GM18526 (cell line): Measurements from ENCODE around the gene SYTL3.
A peak's percentile ranks its signal among the peaks of the same experiment; 100 is the strongest.

Experiments used
- POLR2A ChIP-seq: IDR thresholded peaks from 3 replicates; pipeline ENCODE4 v1.6.1; 2011; ENCODE audit not compliant: insufficient read length; ENCODE audit errors: extremely low read depth

The SYTL3 gene, protein sequence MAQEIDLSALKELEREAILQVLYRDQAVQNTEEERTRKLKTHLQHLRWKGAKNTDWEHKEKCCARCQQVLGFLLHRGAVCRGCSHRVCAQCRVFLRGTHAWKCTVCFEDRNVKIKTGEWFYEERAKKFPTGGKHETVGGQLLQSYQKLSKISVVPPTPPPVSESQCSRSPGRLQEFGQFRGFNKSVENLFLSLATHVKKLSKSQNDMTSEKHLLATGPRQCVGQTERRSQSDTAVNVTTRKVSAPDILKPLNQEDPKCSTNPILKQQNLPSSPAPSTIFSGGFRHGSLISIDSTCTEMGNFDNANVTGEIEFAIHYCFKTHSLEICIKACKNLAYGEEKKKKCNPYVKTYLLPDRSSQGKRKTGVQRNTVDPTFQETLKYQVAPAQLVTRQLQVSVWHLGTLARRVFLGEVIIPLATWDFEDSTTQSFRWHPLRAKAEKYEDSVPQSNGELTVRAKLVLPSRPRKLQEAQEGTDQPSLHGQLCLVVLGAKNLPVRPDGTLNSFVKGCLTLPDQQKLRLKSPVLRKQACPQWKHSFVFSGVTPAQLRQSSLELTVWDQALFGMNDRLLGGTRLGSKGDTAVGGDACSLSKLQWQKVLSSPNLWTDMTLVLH

DNA sequence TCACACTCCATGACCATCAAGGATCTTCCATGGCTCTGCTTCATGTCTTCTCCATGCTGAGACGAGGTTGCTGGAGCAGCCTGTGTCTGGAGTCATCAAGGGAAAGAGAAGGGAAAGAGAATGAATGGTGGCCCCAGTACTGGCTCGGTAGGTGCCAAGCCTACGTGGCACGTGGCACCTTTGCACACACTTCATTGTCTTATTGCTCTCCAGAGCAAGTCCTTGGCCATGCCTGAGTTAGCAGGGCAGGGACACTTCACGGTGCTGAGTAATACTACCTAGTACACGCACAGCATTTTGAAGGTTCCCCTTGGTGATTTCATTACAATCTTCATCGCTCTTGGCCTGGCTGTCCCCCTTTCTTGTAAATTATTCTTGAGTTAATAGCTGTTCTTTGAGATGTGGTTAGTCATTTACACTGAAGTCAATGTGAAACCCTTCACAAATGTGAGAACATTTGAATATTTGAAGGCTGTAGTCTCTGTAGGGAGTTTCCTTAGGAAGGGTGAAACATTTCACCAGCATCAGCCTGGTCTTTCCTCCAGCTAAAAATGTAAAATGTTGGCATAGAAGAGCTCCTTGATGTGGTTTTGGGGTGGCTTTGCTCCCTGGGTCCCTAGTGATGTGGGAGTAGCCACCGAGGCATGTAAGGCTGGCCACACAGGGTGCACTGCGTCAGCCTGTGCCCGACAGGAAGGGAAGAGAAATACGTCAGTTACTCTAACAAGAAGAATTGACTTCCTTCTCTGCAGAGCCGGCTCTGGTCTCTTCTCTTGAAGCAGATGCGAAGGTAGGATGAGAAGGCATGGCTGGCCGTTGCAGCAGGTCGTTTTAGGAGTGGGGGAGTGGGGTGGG is at the start of gene SYTL3:
Gene SYTL3 (plus strand): TSS at position 766 of the 855 bp plus-strand sequence. CDS start 13,215 bp downstream, outside the sequence.
- peak; percentile 35 for TF ChIP-seq POLR2A

DNA sequence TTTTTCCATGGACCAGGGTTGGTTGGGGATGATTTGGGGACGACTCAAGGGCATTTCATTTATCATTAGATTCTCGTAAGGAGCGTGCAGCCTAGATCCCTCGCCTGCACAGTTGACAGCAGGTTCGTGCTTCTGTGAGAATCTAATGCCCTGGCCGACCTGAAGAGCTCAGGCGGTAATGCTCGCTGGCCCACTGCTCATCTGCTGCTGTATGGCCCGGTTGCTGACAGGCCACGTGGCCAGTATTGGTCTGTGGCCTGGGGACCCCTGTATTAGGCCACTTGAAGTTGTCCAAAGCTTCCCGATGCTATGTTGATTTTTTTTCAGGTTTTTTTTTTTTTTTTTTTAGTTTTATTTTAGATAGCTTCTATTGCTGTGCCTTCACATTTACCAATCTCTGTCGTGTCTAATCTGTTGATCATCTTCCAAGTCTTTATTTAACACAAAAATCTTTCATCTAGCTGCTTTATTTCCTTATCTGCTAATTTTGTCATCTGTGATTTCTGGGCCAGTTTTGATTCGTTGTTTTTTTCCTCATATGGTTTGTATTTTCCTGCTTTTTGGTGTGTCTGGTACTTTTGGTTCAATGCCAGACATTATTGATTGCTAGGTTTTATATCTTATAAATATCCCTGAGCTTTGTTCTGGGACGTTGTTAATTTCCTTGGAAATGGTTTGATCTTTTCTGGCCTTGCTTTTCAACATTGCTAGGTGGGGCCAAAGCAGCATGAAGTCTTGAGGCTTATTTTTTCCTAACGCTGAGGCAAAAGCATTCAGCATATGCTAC is 46.4 kb upstream of the SYTL3 start:
- TF ChIP-seq POLR2A: no peak

DNA sequence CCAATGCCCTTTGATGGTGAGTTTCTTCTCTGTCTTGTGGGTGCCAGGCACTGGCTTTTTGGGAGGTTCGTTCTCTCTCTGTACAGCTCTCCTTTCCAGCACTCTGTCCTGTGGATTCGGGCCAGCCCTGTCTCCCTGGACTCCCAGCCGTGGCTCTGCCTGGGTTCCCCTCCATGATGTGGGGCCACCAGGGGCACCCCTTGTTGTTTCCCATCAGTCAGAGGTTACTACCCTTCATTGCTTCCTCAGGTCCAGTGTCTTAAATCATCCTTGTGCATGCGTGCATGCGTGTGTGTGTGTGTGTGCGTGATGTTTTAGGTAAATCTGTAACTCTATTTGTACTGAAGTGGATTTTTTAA is 45.8 kb upstream of the SYTL3 start:
- TF ChIP-seq POLR2A: no peak

DNA sequence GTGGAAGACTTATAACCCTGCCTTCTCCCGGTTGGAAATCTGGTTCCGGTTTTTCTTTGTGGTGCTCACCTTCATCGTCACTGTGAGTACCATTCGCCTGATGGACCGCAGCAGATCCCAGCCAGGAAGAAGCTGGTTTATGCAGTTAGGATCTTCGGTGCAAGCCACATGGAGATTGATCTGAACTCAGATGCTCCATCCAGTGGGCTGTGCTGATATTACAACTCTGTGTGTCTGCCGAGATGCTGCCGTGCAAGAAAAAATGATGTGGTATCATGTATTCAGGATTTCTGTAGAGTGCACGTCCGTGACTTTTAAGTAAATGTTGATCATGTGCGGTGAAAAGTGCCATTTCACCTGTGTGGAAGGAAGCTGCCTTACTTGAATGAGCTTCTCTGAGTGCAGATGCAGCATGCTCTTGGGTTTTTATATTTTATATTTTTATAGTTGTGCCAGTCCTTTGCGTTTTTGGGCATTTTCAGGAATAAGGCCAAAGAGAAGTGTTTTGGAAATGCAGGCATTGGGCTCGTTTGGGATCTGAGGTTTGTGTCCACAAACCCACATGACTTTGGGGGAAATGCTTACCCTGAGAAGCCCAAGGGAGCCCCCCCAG is 44.5 kb upstream of the SYTL3 start:
- no peak for TF ChIP-seq POLR2A

DNA sequence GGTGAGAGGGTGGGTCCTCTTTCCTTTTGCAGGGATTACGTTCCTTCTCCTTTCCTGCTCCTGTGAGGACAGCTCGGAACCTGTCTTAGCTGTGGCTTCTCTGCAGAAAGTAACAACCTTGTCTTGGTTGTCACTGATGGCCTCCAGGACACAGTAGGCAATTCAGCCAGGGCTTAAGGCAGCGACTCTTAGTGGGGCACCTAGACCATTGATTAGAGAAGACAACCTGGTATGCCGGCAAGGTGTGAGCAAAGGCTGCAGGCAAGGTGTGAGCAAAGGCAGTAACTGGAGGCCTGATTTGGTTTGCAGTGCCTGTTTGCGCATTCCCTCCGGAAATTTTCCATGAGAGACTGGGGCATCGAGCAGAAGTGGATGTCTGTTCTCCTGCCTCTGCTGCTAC is 42.9 kb upstream of the SYTL3 start:
- TF ChIP-seq POLR2A: no peak

DNA sequence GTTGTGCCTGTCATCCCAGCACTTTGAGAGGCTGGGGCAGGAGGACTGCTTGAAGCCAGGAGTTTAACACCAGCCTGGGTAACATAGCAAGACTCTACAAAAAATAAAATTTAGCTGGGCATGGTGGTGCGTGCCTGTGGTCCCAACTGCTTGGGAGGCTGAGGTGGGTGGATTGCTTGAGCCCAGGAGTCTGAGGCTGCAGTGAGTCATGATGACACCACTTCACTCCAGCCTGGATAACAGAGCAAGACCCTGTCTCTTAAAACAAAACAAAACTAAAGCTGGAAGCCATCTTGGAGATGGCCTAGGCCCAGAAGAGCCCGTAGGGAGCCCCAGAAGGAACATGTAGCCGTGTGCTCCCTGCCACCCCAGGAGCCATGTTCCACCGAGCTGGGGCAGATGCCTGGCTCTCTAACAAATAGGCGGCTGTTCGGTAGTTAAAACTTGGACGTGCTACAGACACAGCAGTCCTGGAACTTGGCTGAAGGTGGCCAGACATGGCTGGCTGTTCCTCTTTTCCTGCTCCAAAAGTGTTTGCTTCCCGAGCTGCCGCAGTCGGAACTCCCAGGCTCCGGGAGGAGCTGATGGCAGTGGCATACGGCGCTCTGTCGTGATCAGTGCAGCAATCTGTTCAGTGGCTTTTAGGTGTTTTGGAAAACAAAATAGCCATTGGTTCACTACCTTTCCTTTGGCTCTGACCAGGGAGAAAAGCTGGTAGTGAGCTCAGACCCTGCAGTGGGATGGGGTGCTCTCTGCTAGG is 42.3 kb upstream of the SYTL3 start:
- TF ChIP-seq POLR2A: no peak

DNA sequence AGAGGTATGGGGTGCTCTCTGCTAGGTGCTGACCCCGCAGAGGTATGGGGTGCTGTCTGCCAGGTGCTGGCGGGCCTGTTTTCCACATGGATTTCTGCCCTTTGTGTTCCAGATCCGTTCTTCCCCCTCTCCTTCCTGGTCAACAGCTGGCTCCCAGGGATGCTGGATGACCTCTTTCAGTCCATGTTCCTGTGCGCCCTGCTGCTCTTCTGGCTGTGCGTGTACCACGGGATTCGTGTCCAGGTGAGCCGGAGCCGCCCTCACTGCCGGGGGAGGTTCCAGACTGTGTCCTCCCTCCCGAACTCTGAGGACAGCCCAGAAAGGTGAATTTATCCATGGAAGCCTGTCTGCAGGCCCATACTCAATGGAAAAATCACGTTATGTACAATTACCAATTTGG is 41.6 kb upstream of the SYTL3 start:
- TF ChIP-seq POLR2A: no peak

DNA sequence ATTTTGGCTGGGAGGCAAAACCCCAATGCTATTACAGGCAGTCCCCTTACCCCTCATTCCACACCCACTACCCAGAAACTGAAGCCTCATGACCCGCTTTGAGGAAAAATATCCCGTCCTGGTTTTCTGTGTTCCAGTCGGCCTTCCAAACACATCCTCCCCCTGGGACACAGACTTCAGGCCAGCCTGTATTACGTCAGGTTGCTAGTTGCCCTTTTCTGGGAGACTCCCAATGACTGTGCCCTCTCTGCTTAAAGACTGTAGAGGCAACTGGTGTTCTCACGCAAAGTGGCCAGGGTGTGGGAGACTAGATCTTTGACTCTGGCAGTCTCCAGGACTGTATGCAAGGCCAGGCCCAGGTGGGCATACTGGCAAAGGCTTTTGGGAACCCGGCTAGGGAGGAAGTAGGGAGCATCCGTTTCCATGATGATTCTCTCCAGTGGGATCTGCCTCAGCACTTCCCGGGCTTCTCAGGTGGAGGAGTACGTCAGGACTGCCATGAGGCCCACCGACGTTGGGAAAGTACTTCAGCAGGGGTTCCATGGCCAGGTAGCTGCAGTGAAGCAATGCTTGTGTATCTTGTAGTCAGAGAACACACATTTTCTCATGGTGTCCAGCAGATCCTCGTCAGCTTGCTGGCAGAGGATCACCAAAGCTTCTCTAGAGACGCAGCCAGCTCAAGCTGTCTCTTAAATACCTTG is 40.2 kb upstream of the SYTL3 start:
- TF ChIP-seq POLR2A: no peak

DNA sequence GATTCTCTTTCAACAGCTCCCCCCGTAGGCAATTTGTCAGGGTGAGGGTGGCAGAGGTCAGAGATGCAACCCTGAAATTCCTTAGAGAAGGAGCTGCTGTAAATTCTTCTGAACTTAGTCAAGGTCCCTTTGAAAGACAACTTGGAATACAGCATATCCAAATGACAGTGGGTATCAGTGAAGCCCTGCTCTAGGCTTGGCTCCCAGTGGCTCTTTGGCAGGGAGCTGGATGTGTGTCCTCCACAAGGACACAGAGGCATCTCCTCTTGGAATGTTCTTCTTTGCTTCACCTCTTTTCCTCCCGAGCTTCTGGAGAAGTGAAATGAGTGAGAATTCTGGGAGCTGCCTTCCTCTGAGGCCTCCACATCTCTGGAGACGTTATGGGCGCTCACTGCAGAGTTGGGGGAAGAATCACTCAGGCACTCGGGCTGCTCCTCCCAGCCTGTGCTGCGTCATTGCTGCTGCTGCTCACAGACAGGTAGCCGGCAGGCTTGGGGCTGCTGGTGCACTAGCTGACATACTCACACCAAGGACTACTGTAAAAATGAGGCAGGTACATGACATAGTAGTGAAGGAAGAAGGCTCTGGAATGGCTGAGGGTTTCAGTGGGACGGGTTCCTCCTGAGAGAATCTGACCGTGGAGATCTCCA is 39.4 kb upstream of the SYTL3 start:
- TF ChIP-seq POLR2A: no peak

DNA sequence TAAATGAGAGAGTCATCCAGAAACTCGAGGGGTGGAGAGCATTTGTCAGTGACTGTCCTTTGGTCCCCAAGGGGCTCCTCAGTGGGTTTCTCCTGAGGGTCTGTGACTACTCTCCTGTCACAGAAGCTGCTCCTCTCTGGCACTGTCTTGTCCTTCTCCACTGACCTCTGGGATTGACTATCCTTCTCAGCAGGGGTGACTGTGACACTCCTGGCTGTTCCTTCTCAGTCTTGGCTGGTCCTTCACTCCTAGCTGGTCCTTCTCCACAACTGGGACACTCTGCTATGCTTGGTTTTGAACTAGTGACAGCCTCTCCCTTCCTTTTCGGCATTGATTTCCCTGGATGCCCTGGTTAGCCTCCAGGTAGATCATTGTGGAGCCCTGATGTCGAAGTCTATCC is 38.8 kb upstream of the SYTL3 start:
- no peak for TF ChIP-seq POLR2A

DNA sequence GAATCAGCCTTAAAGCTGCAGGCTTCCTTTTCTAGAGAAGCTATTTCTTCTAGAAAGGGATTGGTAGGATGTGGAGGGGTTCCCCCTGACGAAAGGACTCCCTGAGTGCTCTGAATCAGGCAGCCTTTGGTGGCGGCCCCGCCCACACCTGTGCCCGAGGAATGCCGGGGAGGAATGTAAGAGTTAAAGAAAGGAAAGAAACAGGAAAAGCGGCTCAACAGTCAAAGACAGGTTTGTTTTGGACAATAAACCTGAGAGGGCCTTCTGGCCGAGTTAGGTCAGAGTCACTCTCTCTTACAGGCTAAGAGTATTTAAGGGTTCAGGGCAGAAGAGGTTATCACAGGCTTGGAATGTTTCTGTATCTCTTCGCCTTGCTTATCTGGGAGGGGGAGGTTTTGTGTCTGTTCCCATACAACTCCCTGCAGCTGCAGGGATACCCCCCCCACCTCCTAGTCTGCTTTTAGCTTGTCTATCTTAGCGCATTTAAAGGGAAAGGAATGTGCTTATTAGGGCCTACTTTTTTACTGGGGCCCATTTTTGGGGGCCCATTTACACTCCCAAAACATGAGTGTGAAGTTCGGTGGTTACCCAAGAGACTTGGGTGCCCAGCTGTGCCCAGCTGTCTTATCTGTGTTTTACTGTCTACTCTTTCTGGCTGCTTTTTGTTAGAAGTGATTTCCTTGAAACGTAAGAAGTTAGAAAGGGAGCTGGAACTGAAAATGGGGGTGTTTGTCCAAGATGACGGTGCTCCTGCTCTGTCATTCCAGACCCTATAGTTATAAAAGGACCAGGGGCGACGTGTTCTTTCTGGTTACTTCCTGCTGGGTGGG is 38.1 kb upstream of the SYTL3 start:
- no peak for TF ChIP-seq POLR2A

DNA sequence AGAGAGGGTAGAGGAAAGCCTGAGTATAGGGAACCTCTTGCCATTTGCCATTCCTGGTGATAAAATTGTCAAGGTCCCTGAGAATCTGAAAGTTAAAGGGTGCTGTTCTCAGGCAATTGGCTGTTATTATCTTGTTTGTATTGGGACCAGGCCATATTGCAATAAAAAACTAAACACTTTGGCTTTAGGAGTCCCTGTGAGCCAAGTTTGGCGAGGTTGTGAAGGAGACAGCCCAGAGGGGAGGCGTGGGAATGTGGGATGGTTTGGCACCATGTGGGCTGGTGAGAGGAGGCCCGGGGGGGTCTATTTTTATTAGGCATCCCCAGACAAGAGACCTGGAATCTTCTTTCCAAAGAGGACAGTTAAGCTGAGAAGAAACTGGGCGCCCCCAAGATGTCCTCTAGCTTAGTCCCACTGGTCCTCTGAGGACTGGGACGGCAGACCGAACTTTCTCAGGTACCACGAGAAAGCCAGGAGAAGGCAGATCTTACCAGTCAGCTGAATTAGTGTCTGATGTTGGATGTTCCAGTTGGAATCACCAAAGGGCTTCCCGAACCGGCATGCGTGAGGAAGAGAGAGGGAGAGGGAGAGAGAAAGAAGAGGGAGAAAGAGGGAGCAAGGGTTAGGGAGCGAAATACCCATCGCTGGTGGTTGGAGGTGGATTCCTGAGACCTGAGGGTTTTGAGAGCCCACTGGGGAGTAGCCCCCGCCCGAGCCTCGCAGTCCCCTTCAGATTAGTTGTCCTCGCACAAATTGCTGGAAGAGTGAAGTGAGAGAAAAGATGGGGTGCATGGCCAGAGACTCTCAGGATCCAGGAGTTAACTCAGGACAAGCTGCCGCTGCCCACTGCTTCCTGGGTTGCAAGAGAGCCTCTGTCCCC is 29.7 kb upstream of the SYTL3 start:
- TF ChIP-seq POLR2A: no peak
